GM12878 (cell line): Measurements from ENCODE around the gene HCFC1. TPM values are rescaled to one million over a fixed set of nuclear protein-coding genes. Genes with fewer than 3 reads are reported as not detected.

Source experiments
- ASH2L ChIP-seq: fragments of 300-600, 200-600 bp; sonication (generic); IDR thresholded peaks from 2 replicates; pipeline ENCODE4 v1.6.1; 2017; ENCODE audit warnings: low read depth, mild to moderate bottlenecking, borderline replicate concordance
- BHLHE40 ChIP-seq, 2 experiments: fragments of 450-650 bp in 1 of 2; IDR thresholded peaks; 2 replicates each; pipeline ENCODE4 v1.6.1; 2011 to 2017; ENCODE audit warnings: low read depth in 2 of 2, borderline replicate concordance in 1 of 2, improper control_type of control experiment in 1 of 2, low read length in 1 of 2, mild to moderate bottlenecking in 1 of 2
- CREM ChIP-seq: IDR thresholded peaks from 2 replicates; pipeline ENCODE4 v1.6.1; 2014; ENCODE audit warnings: antibody characterized with exemption, low read depth
- KDM1A ChIP-seq: fragments of 200-600 bp; sonication (generic); IDR thresholded peaks from 2 replicates; pipeline ENCODE4 v1.6.1; 2016; ENCODE audit warnings: borderline replicate concordance
- MLLT1 ChIP-seq: fragments of 450-650 bp; IDR thresholded peaks from 2 replicates; pipeline ENCODE4 v1.6.1; 2016; ENCODE audit warnings: mild to moderate bottlenecking
- PAX8 ChIP-seq: fragments of 450-650 bp; IDR thresholded peaks from 2 replicates; pipeline ENCODE4 v1.6.1; 2017; ENCODE audit warnings: mild to moderate bottlenecking, moderate library complexity
- TBL1XR1 ChIP-seq: IDR thresholded peaks from 2 replicates; pipeline ENCODE4 v1.6.1; 2012; ENCODE audit warnings: low read depth, low read length, improper control_type of control experiment
- ZNF274 ChIP-seq: IDR thresholded peaks from one replicate; pipeline ENCODE4 v1.8.0; 2011; ENCODE audit not compliant: insufficient read length, insufficient read depth
- ZNF592 ChIP-seq: fragments of 450-650 bp; IDR thresholded peaks from 2 replicates; pipeline ENCODE4 v1.6.1; 2017; ENCODE audit warnings: mild to moderate bottlenecking, moderate library complexity
- polyA plus RNA-seq, 11 experiments: library from polyadenylated mRNA; depleted of rRNA in 4 of 11; unstranded in 6 of 11; stranded (reverse) in 5 of 11; fragments of >200 nt; fragmentation: Nextera tagmentation in 4 of 11; fragmentation: Illumina TruSeq in 1 of 11; extraction: Ambion mirVana in 4 of 11; extraction: Trizol in 1 of 11; gene quantifications; 1 replicate in 1 of 11; 2 replicates in 10 of 11; pipeline versions ENCODE4 v1.2.1 to v1.2.3, GENCODE V29; 2011 to 2016; ENCODE audit warnings: inconsistent platforms in 2 of 11, missing spikeins in 2 of 11, low read depth in 1 of 11
- total RNA-seq, 4 experiments: library from RNA; depleted of rRNA in 3 of 4; stranded (reverse); fragments of >200 nt in 3 of 4; fragmentation: Illumina TruSeq in 1 of 4; extraction: Trizol in 1 of 4; gene quantifications; 2 replicates each; pipeline versions ENCODE4 v1.2.1 to v1.2.3, GENCODE V29; 2013 to 2021

The HCFC1 gene
- total and polyA plus RNA-seq, 10 of the 15 experiments (the other 5 are each of a cell fraction or from before 2014, with no cell fraction given), result 3.9 to 92.7 (median 23.5) TPM

DNA sequence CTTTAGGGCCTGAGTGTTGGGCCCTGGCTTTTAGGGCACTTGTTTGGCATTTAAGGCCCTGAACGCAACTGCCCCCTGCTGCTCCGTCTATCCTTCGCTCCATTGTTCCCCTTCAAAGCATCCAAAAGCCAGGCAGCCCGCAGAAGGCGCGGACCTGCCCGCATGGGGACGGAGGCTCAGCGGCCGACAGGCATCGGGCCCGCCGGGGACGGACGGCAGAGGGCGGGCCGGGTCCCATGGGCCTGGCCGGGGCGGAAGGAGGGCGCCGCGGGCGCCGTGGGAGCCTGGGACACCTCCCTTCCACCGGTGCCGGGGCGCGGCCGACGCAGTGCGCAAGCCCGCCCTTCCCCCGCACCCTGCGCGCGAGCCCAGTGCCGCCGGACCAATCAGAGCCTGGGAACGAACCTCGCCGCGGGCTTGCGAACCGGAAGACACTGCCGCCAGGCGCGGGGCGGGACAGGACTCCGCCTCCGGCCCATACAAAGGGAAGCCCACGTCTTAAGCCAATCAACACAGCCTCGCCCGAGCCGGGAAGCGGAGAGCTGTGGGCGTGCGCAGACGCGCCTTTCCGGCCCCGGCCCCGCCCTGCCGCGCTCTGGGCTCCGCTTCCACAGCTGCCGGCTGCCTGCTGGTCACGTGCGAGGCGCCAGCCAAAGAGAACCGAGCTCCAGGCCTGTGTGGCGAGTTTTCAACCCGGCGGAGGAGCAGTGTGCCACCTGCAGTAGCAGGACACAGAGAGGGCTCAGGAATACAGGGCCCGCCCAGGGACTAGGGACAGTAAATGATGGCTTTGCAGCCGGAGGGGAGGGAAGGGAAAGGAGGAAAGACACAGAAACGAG is 43.5 kb downstream of the HCFC1 start (continued):
- TF ChIP-seq ZNF592 (no peak), TBL1XR1 (peak; percentile 13; the same call in 1 of the 2 replicates), KDM1A (no peak), MLLT1 (0 out of 2 replicates have a peak, but pooled peaks have one; percentile 29), BHLHE40 (IDR thresholded peaks at IDR 0.05; ENCODE audit: borderline replicate concordance in 1 of 2, low read depth in 2 of 2, low read length in 1 of 2) (peak; percentile 84 to 94), ASH2L (no peak), PAX8 (no peak), CREM (no peak), ZNF274 (no peak)
